Measurements from ENCODE around the gene GULP1. TPM values are rescaled to one million over a fixed set of nuclear protein-coding genes. Genes with fewer than 3 reads are reported as not detected.
A peak's percentile ranks its signal among the peaks of the same experiment; 100 is the strongest.

Gene GULP1
- total and polyA plus RNA-seq, 2 experiments from 2014 or later = 28.3 to 41.2 TPM

GRCh38 chr2:188561473-188561979 lies 269.9 kb downstream of the GULP1 start:
- Histone ChIP-seq H3K27ac (no peak overlapping the region), H3K4me1 (ENCODE audit: low read depth) (no peaks in the 10 kb centered on the region), H3K36me3 (no peaks in the 10 kb centered on the region), H3K9me3 (ENCODE audit: low read depth) (no peaks in the 10 kb centered on the region), H3K4me3 (no peak overlapping the region), H3K27me3 (no peaks in the 10 kb centered on the region)
- DNase-seq (ENCODE audit: low read depth in 1 of 2, low spot score in 1 of 2) = no peak
- TF ChIP-seq CTCF (IDR thresholded peaks at IDR 0.05; ENCODE audit: low read depth, low read length) = no peak

- TF ChIP-seq CTCF (IDR thresholded peaks at IDR 0.05; ENCODE audit: low read depth, low read length) = no peak
- Histone ChIP-seq H3K36me3 (peaks cover 3% of the 10 kb centered on the region), H3K4me3 (no peak overlapping the region), H3K27me3 (no peaks in the 10 kb centered on the region), H3K4me1 (ENCODE audit: low read depth) (no peaks in the 10 kb centered on the region), H3K27ac (no peak overlapping the region), H3K9me3 (ENCODE audit: low read depth) (no peaks in the 10 kb centered on the region)
- DNase-seq (ENCODE audit: low read depth in 1 of 2, low spot score in 1 of 2) = no peak
These were observed 277.9 kb downstream of the GULP1 start for GRCh38 chr2:188569431-188570165.

GRCh38 chr2:188570370-188570769 lies 278.7 kb downstream of the GULP1 start:
- no peak overlapping the region for H3K4me3 ChIP-seq
- H3K36me3 ChIP-seq = peaks cover 3% of the 10 kb centered on the region
- no peaks in the 10 kb centered on the region for H3K4me1 ChIP-seq (ENCODE audit: low read depth)
- H3K9me3 ChIP-seq (ENCODE audit: low read depth) = no peaks in the 10 kb centered on the region
- no peak for TF ChIP-seq CTCF (IDR thresholded peaks at IDR 0.05; ENCODE audit: low read depth, low read length)
- H3K27me3 ChIP-seq = no peaks in the 10 kb centered on the region
- DNase-seq (ENCODE audit: low read depth in 1 of 2, low spot score in 1 of 2) = no peak
- H3K27ac ChIP-seq = no peak overlapping the region

- Histone ChIP-seq H3K27me3 (no peaks in the 10 kb centered on the region), H3K27ac (no peak overlapping the region), H3K4me3 (no peak overlapping the region), H3K4me1 (ENCODE audit: low read depth) (no peaks in the 10 kb centered on the region), H3K9me3 (ENCODE audit: low read depth) (no peaks in the 10 kb centered on the region), H3K36me3 (peaks cover 3% of the 10 kb centered on the region)
- peak in 1 of 2 donors; percentile 47 for DNase-seq (ENCODE audit: low read depth in 1 of 2, low spot score in 1 of 2)
- TF ChIP-seq CTCF (IDR thresholded peaks at IDR 0.05; ENCODE audit: low read depth, low read length) = no peak
These were observed 280.0 kb downstream of the GULP1 start for GRCh38 chr2:188571543-188572303.

- no peaks in the 10 kb centered on the region for H3K27me3 ChIP-seq
- H3K4me1 ChIP-seq (ENCODE audit: low read depth) = no peaks in the 10 kb centered on the region
- H3K36me3 ChIP-seq = peaks cover 3% of the 10 kb centered on the region
- H3K9me3 ChIP-seq (ENCODE audit: low read depth) = no peaks in the 10 kb centered on the region
- no peak overlapping the region for H3K27ac ChIP-seq
- H3K4me3 ChIP-seq = no peak overlapping the region
- no peak for TF ChIP-seq CTCF (IDR thresholded peaks at IDR 0.05; ENCODE audit: low read depth, low read length)
- DNase-seq (ENCODE audit: low read depth in 1 of 2, low spot score in 1 of 2) = no peak
These were observed 280.9 kb downstream of the GULP1 start for GRCh38 chr2:188572592-188572991.

All from cardiac muscle cell (in vitro differentiated cells and primary cell).